ENCODE data around the gene HUS1B. TPM values are rescaled to one million over a fixed set of nuclear protein-coding genes. Genes with fewer than 3 reads are reported as not detected.

The HUS1B gene
- total and polyA plus RNA-seq, 2 of the 13 experiments (the other 11 are each of a cell fraction or from before 2014, with no cell fraction given) = 0.18 to 0.40 TPM

DNA sequence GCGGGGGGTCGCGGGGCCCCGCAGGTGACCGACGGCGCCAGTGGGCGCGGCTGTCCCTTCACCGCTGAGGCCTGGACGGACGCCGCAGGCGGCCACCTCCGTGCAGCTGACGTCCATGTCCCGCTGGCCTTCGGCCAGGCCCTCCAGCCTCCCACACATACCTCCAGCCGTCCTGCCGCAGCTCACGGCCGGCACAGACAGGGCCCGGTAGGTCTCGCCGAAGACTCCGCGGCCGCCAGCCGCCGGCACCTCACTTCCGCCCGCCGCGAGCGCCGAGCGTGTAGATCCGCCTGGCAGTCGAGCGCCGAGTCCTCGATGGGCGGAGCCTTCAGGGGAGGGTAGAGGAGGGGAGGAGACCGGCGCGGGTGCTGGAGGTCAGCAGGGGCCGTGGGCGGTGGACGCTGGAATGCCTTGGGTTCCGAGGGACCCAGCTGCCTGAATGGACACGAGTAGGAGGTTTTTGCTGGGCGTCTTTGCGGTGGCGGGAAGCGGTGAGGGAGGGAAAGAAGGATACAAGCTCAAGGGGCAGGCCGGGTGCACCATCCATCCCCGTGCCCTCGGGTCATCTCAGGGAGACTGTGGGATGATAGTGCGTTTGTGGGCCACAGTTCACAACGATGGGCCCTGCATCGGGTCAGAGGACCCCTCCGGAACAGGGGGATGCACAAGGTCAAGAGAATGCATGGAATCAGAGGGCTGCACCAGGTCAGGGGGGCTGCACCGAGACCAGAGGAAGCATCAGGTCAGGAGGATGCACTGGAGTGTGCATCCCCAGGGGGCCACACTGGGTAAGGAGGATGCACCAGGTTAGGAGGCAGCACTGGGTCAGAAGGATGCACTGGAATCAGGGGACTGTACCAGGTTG lies 36.2 kb upstream of the HUS1B start, which contains the start of gene EXOC2 (continued):
- TF ChIP-seq, protein P1, sequence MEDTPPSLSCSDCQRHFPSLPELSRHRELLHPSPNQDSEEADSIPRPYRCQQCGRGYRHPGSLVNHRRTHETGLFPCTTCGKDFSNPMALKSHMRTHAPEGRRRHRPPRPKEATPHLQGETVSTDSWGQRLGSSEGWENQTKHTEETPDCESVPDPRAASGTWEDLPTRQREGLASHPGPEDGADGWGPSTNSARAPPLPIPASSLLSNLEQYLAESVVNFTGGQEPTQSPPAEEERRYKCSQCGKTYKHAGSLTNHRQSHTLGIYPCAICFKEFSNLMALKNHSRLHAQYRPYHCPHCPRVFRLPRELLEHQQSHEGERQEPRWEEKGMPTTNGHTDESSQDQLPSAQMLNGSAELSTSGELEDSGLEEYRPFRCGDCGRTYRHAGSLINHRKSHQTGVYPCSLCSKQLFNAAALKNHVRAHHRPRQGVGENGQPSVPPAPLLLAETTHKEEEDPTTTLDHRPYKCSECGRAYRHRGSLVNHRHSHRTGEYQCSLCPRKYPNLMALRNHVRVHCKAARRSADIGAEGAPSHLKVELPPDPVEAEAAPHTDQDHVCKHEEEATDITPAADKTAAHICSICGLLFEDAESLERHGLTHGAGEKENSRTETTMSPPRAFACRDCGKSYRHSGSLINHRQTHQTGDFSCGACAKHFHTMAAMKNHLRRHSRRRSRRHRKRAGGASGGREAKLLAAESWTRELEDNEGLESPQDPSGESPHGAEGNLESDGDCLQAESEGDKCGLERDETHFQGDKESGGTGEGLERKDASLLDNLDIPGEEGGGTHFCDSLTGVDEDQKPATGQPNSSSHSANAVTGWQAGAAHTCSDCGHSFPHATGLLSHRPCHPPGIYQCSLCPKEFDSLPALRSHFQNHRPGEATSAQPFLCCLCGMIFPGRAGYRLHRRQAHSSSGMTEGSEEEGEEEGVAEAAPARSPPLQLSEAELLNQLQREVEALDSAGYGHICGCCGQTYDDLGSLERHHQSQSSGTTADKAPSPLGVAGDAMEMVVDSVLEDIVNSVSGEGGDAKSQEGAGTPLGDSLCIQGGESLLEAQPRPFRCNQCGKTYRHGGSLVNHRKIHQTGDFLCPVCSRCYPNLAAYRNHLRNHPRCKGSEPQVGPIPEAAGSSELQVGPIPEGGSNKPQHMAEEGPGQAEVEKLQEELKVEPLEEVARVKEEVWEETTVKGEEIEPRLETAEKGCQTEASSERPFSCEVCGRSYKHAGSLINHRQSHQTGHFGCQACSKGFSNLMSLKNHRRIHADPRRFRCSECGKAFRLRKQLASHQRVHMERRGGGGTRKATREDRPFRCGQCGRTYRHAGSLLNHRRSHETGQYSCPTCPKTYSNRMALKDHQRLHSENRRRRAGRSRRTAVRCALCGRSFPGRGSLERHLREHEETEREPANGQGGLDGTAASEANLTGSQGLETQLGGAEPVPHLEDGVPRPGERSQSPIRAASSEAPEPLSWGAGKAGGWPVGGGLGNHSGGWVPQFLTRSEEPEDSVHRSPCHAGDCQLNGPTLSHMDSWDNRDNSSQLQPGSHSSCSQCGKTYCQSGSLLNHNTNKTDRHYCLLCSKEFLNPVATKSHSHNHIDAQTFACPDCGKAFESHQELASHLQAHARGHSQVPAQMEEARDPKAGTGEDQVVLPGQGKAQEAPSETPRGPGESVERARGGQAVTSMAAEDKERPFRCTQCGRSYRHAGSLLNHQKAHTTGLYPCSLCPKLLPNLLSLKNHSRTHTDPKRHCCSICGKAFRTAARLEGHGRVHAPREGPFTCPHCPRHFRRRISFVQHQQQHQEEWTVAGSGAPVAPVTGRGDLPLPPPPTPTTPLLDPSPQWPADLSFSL (CRISPR knock-in tag; IDR thresholded peaks at IDR 0.05) = peak; percentile 73
- TF ChIP-seq KMT2A (CRISPR knock-in tag; IDR thresholded peaks at IDR 0.05) = peak; percentile 100
- TF ChIP-seq PHB2 (IDR thresholded peaks at IDR 0.05; ENCODE audit: partially characterized antibody) = no peak
- peak; percentile 80; the same call in 1 of the 2 replicates for TF ChIP-seq ZNF773 (CRISPR knock-in tag; IDR thresholded peaks at IDR 0.05; ENCODE audit: borderline replicate concordance)
- TF ChIP-seq CCAR2 (optimal IDR thresholded peaks at IDR 0.05; ENCODE audit: low read depth, low read length) = peak; percentile 98
- TF ChIP-seq CHD4 (IDR thresholded peaks at IDR 0.05; ENCODE audit: borderline replicate concordance, low read length) = no peak
- TF ChIP-seq, protein P2, sequence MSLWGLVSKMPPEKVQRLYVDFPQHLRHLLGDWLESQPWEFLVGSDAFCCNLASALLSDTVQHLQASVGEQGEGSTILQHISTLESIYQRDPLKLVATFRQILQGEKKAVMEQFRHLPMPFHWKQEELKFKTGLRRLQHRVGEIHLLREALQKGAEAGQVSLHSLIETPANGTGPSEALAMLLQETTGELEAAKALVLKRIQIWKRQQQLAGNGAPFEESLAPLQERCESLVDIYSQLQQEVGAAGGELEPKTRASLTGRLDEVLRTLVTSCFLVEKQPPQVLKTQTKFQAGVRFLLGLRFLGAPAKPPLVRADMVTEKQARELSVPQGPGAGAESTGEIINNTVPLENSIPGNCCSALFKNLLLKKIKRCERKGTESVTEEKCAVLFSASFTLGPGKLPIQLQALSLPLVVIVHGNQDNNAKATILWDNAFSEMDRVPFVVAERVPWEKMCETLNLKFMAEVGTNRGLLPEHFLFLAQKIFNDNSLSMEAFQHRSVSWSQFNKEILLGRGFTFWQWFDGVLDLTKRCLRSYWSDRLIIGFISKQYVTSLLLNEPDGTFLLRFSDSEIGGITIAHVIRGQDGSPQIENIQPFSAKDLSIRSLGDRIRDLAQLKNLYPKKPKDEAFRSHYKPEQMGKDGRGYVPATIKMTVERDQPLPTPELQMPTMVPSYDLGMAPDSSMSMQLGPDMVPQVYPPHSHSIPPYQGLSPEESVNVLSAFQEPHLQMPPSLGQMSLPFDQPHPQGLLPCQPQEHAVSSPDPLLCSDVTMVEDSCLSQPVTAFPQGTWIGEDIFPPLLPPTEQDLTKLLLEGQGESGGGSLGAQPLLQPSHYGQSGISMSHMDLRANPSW (CRISPR knock-in tag; IDR thresholded peaks at IDR 0.05; ENCODE audit: borderline replicate concordance) = no peak
- peak; percentile 91; the same call in 1 of the 2 replicates for TF ChIP-seq ZSCAN20 (CRISPR knock-in tag; IDR thresholded peaks at IDR 0.05; ENCODE audit: borderline replicate concordance)
- peak; percentile 100 for TF ChIP-seq GABPB1 (CRISPR knock-in tag; IDR thresholded peaks at IDR 0.05)
- TF ChIP-seq KDM4B (CRISPR knock-in tag; IDR thresholded peaks at IDR 0.05) = peak; percentile 97
- TF ChIP-seq, protein P3, sequence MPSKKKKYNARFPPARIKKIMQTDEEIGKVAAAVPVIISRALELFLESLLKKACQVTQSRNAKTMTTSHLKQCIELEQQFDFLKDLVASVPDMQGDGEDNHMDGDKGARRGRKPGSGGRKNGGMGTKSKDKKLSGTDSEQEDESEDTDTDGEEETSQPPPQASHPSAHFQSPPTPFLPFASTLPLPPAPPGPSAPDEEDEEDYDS (CRISPR knock-in tag; IDR thresholded peaks at IDR 0.05) = peak; percentile 68
- TF ChIP-seq ATF7 (IDR thresholded peaks at IDR 0.05) = no peak
- TF ChIP-seq ATF7 (CRISPR knock-in tag; IDR thresholded peaks at IDR 0.05) = no peak
- TF ChIP-seq, protein P4, sequence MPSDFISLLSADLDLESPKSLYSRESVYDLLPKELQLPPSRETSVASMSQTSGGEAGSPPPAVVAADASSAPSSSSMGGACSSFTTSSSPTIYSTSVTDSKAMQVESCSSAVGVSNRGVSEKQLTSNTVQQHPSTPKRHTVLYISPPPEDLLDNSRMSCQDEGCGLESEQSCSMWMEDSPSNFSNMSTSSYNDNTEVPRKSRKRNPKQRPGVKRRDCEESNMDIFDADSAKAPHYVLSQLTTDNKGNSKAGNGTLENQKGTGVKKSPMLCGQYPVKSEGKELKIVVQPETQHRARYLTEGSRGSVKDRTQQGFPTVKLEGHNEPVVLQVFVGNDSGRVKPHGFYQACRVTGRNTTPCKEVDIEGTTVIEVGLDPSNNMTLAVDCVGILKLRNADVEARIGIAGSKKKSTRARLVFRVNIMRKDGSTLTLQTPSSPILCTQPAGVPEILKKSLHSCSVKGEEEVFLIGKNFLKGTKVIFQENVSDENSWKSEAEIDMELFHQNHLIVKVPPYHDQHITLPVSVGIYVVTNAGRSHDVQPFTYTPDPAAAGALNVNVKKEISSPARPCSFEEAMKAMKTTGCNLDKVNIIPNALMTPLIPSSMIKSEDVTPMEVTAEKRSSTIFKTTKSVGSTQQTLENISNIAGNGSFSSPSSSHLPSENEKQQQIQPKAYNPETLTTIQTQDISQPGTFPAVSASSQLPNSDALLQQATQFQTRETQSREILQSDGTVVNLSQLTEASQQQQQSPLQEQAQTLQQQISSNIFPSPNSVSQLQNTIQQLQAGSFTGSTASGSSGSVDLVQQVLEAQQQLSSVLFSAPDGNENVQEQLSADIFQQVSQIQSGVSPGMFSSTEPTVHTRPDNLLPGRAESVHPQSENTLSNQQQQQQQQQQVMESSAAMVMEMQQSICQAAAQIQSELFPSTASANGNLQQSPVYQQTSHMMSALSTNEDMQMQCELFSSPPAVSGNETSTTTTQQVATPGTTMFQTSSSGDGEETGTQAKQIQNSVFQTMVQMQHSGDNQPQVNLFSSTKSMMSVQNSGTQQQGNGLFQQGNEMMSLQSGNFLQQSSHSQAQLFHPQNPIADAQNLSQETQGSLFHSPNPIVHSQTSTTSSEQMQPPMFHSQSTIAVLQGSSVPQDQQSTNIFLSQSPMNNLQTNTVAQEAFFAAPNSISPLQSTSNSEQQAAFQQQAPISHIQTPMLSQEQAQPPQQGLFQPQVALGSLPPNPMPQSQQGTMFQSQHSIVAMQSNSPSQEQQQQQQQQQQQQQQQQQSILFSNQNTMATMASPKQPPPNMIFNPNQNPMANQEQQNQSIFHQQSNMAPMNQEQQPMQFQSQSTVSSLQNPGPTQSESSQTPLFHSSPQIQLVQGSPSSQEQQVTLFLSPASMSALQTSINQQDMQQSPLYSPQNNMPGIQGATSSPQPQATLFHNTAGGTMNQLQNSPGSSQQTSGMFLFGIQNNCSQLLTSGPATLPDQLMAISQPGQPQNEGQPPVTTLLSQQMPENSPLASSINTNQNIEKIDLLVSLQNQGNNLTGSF (CRISPR knock-in tag; IDR thresholded peaks at IDR 0.05) = no peak
